EH (cell line): ENCODE measurements around the gene SH3BP2.

Experiments
- DNase-seq: peaks from one replicate; pipeline ENCODE4 v3.0.0-alpha.2; 2015; ENCODE audit warnings: low read depth

Gene SH3BP2

DNA sequence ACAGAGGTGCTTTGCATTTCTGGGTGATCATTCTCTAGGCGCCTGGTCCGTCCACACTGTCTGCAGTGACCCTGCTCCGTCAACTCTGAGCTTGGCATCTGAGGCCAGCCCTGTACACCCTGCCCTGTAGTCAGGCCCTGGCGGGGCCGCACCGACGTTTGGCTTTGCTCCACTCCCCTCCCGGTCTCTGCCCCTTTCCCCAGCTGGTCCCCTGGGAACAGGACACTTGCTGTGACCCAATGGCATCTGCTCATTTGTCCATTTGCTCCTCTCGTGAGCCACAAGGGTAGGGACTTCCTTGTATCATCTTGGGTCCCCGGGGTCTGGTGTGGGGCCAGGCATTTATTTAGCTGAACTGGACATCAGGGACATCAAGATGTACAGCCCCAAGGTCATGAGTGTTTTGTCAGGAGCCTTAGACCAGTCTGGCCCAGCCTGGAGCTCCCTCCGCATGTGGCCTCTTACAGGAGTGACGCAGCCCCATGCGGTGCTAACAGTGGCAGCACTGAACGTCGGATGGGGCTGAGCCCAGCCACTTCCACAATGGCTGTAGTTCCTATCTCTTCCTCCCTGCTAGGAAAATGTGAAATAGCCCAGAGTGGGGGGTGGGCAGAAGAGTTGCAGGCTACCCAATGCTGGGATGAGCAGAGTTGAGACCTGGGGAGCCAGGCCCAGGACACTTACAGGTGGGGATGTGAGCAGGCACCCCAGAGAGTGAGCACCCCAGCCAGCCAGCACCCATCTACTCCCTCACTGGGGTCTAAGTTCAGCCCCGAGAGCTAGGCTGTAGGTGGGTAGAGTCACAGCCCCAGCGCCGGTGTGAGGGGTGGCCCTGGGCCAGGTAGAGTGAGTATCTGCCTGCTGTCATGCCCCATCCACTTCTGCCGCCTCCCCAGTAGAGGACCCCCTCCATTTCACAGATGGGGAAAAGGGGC is 2.0 kb upstream of the SH3BP2 start:
- DNase-seq: no peak

DNA sequence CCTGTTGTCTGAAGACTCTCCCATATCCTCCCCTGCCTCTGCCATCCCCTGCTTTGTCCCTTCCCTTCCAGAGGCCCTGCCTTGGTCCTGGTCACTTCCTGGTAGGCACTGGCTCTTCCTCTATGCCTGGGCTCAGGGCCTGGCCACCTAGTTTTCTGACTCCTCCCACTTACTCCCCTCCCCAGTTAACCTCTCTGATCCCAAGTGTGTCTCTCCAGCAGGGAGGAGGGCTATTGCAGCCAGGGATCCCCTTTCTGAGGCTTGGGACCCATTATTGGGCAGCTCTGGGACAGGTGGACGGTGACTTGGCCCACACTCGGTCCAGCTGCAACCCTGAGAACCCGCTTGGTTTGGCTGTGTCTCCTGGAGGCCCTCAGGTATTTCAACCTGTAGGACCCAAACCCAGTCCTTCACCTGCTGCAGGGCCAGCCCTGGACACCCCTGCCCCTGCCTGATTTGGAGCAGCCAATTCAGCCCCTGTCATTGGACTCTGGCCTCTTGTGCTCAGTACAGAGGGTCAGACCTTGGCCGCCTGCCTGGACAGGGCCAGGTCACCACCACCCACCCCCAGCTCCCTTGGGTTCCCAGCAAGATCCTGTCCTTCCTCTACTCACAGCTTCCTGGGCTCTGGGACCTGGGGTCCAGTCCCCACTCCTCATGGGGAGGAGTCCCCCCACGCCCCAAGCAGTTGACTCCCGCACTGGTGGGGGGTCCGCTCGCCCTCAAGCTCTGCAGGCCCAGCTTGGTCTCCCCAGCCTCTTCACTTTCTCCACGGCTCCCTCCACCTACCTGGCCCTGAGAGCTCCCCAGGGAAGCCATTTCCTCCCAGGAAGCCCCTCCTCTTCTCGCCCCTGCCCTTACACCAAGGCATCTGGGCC is 1.1 kb upstream of the SH3BP2 start:
- DNase-seq: no peak

DNA sequence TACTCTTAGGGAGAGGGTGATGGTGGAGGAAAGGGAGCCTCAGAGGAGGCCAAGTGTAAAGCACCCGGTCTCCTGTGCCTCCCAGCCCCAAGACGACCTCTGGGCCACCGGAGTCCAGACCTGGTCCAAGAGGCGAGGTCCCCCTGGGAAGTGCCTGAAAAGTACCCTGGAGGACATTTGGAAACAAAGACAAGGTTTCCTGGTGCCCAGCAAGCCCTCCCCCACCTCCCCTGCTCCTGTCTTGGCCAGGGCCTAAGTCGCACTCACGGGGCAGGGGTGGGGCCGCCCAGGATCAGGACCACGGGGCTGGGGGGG is 532 bp upstream of the SH3BP2 start:
- DNase-seq: no peak

DNA sequence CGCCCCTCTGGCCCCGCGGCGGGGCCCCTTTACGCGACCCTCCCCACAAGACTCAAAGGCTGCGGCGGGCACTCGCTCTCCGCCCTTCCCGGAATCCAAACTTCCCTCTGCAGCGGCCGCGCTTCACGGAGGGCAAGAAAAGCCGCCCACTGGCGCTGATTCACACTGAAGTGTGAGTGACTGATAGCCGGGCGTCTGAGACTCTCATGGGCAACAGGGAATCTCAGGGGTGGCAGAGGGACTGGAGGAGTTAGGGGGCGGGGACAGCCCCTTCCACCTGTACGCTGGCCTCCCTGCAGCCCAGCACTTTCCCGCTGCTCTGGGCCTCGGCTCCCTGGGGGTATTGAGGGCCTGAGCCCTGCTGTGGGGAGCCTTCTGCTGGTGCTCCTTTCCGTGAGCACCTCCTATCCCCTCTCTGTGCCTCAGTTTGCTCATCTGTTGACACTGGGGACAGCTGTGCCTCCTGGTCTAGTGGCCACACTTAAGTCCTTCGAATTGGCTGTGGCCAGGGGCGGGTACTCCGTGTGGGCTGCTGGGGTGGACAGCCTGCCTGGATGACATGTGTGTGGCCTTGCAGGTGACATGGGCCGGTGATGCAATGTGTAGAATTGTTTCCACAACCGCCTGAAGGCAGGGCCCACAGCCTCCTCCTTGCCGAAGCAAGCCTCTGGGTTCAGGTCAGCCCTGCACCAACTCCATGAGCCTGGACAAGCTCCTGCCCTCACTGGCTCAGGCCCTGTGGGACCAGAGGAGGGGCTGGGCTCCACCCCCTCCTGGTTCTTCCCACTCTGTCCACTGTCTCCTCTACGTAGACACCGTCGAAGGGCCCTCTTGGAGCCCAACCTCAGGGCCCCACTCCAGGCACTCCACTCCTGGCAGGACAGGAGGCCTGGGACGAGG is 951 bp downstream of the SH3BP2 start:
- peak; percentile 73 for DNase-seq

DNA sequence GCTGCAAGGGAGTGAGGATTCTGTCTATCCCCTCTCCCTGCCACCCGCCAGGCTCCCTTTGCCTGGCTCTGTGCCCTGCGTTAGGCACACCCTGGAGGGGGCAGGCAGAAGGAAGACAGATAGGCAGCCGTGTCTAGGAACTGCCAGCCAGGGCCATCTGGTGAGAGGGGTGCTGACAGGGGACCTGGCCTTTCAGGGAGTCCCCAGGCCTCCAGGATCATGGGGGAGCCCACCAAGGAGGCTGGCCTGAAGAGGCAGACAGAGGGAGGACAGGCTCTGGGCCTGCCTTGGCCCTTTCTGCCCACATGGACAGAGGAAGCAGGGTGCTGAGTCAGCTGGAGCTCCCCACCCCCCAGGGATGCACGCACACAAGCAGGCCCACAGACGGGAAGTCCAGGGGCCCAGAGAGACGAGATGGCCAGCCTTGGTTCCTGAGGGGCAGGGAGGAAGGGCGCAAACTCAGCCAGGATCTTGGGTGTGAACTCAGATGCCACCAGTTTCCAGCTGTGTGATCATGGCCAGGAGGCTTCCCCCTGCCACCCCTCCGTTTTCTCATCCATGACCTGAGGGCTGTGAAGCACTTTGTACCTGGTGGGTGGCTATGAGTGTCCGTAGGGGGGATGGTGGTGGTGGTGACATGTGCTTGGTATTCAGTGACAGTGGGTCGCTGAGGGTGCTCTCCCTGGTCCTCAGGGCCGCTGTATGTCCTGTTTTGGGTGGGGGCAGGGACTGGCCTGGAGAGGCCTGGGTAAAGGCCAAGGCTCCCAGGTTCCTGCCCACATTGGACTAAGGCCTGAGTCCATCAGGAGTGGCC is 1.8 kb downstream of the SH3BP2 start:
- DNase-seq: peak; percentile 86

DNA sequence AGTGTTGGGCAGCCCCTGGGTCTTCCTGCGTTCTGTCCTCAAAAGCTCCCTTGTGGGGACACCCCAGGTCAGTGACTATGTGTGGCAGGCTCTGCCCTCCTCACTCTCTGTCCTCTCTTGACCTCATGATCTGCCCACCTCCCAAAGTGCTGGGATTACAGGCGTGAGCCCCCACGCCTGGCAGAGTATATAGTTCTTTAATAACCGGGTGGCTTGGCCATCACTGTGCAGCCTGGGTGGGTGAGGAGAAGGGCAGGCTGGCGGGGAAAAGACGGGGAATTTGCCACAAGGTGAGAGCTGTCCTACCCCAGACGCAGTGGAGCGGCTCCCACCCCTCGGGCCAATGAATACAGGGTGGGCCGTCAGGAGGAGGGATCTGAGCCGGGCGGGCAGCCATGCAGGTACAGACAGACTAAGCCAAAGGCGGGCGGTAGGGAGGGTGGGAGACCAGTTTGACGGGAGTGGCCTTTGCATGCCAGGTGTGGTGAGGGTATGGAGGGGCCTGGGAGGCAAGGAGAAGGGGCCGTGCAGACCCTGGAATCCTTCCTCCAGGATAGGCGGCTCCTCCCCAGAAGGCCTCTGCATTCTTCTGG is 2.5 kb downstream of the SH3BP2 start:
- no peak for DNase-seq

DNA sequence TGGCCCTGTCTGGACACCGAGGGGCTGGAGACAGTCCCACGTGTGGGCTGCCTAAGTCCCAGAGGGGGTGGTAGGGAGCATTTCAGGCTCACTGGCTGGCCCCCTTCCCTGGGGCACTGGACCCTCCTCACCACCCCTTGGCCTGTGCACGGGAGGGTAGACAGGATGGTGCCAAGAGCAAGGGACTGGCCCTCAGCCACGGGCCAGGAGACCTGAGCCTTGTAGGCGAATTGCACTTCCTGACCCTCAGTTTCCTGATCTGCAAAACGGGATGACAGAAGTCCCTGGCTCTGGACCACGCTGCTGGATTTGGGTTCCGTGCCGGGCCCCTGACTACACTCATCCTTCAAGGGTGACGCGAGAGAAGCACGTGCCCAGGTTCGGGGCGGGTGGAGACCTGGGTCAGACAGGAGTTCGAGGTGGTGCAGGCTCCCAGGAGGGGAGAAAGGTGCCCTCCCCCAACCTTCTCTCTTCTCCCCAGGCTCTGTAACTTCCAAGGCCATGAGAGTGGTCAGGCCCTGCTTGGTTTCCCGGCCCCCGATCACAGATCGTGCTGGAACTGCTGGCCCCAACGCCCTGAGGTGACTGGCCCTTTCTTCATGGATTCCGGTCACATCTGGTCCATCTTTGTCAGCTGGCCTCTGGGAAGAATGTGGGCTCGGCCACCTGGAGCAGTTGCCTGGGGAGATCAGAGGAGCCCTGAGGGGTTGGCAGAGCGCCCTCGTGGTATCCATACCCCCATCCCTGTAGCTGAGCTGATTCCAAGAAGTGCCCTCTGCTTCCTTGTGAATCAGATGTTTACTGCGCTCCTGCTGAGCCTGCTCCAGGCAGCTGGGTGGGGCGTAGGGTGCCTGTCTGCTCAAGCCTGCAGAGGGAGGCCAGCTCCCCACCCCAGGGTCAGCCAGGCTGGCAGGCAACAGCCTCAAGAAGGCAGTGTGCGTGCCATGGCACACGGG is 3.3 kb downstream of the SH3BP2 start:
- DNase-seq: peak; percentile 89

DNA sequence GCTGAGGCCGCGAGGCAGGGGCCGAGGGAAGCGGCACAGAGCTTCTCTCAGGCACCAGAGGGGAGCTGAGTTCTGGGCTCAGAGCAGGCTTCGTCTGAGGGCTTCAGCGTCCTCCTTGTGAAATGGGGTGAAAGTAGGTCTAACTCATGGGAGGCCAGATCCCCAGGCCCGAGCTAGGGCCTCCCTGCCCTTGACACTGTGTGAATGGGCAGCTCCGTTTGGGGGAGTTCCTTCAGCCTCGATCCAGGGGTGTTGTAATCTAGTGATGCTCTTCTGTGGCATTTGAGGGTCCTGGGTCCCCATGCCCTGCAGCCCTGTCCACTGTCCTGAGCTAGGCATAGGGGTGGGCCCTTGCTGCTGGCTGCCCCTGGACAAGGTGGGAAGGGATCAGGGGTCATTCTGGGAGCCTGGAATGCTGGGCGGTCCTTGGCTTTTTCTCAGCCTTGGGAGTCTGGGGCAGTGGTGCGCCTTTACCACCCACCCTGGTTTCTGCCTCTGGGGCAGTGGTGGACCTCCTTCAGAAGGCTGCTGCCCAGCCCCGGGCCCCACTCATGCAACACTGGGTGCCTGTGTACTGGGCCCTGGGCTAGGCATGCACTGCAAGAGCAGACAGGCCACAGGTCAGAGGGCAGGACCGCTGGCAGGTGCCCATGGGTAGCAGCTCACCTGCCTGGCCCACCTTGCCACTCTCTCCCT is 4.1 kb downstream of the SH3BP2 start:
- no peak for DNase-seq

DNA sequence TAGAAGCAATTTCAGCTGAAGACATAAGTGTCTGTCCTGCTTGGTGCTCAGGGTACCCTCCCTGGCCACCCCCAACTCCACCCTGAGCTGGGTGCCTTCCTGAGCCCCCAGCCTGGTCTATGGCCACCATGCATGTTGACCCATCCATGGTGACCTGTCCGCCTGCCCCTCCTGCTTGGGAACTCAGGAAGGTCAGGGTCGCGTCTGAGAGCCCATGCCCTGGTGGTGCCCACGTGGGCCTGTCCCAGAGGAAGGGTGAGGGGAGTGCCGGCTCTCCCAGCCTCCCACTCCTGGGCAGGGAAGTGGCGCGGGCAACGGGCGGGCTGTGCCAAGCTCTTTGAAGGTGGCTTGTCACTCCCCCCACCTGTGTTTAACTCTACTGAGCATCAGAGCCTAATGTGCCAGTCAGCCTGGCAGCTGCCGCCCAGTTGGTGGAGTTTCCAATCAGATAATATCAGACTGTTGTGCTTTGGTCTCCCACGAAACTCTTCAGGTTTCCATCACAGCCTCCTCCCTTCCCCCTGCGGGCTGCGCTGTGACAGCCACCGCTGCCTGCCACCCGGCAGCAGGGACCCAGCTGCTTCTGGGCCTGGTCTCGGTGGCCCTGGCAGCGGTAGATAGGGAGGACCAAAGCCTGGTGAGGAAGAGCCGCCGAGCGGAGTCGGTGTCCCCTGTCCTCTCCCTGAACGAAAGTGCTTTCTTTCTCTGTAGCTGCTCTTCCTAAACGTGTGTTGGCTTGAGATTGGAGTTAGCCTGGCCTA is 4.8 kb downstream of the SH3BP2 start:
- DNase-seq: no peak

DNA sequence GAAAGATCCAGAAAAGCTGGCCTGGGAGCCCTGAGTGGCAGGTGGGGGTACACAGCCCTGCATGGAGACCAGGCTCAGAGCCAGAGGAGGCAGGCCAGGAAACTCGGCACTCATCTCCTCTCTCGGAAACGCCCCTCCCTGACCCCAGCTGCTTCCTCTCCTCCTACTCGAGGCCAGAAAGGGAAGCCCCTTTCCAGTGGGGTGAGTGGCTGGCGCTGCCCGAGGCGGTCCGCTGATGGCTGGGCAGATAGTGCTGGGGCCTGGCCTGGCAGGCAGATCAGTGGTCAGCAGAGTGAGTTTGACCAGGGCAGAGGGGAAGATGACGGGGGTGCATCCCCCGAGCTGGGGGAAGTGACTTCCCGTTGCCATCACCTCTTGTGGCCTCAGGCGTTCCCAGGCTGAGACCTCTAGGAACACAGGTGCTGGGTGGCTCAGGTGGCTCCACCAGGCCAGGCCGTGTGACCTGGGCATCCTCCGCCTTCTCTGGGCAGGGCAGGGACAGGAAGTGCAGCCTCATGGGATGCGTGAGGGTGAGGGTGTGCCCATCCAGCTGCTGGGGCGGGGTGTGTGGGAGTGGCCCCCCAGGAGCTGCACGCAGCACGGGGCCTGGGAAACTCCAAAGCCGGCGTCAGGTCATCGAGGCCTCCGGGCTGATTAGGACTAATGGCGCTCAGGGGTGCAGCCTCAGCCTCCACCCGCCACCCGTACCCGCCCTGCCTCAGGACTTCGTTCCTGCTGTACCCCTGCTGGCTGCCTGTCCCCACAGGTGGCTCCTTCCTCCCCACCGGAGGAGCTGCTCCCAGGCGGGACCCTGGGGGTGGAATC is 5.7 kb downstream of the SH3BP2 start:
- no peak for DNase-seq

DNA sequence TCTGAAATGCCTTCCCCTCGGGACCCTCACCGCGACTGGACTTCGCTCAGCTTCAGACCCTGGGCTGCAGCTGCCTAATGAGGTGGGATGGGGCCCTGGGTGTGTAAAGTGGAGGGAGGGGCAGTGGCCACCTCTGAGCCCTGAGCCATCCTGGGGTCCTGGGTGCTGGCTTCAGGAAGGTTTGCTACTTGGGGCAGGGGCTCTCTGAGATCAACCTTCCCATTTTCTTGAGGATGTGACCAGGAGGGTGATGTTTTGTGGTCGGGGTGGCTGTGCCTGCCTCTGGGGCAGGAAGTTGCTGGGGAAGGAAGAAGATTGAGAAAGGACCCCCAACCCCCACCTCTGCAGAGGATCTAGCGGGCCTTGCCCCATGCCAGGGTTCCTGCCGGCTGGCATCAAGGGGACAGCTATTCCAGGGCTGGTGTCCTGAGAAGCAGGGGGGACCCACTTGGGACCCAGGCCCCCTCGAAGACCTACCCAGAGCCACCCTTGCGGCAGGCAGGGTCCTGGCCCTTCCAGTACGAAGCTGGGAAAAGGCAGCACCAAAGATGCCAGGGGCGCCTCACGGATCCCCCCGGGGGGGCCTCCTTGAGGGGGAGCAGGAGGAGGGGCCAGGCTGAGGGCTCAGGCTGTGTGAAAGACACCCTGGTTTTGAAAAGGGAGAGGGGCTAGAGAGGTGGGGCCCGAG is 6.5 kb downstream of the SH3BP2 start:
- DNase-seq: no peak

DNA sequence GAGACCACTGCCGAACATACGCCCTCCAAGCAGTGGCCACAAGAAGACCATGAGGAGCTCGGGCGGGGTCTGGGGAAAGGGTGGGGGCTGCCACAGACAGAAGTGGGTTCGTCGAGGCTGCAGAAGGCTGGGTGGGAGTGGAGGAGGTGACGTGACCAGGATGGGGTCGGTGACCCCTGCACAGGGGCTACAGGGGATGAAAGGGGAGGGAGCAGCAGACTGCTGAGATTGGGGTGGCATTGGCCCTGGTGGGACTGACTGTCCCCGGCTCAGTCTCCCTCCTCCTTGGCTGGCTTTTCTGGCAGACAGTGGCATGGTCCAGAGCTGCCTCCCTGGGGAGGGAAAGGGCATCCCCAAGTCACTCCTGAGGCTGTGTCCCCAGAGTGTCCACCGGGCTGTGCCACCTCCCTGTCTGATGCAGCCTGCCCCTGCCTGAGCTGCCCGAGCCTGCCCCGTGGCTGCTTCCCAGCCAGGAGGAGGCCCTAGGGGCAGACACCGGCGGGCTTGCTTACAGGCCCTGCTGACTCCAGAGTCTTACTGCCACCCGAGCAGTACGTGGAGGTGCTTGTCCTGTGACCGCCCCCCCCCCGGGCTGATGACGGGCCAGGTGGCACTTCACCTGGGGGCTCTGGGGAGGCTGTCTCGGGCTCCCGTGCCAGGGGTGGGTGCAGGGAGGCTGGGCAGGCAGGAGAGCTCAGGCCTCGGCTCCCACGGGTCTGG is 7.2 kb downstream of the SH3BP2 start:
- DNase-seq: no peak

DNA sequence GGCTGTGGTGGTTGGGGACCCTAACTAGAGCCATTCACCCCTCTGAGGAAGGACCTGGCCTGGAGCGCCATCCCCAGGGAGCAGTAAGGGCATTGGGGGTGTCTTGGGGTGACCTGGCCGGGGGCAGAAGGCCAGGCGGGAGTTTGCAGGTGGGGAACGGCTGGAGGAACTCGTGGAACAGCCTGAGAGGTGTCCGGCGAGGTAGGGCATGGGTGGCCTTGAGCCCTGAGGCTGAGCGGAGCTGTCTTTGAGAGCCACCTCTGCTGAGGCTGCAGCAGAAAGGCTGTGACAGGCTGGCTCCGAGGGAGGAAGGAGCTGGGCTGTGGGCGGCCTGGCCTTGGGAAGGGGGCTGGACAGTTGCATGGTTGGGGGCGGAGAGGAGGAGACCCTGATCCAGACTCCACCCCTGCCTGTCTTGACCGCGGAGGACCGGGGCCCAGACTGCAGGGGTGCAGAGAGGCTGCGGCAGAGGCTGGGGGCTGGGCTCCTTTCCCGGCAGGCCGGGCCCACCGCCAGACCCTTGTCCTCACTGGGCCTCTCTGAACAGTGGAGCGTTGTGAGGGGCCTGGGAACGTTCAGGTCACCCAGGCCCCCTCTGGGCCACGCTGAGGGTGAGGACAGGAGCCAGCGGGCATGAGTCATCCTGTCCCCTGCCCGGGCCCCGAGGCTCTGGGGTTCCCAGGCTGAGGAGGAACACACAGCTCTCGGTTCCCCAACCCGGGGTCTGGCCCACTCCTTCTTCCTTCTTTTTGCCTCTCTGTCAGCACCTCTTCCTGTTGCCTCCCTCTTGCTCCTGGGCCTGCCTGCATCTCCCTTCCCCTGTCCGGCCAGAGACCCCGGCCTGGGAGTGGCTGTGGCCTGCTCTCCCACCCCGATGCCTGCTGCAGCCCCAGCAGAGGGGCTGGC is 8.1 kb downstream of the SH3BP2 start:
- peak; percentile 77 for DNase-seq

DNA sequence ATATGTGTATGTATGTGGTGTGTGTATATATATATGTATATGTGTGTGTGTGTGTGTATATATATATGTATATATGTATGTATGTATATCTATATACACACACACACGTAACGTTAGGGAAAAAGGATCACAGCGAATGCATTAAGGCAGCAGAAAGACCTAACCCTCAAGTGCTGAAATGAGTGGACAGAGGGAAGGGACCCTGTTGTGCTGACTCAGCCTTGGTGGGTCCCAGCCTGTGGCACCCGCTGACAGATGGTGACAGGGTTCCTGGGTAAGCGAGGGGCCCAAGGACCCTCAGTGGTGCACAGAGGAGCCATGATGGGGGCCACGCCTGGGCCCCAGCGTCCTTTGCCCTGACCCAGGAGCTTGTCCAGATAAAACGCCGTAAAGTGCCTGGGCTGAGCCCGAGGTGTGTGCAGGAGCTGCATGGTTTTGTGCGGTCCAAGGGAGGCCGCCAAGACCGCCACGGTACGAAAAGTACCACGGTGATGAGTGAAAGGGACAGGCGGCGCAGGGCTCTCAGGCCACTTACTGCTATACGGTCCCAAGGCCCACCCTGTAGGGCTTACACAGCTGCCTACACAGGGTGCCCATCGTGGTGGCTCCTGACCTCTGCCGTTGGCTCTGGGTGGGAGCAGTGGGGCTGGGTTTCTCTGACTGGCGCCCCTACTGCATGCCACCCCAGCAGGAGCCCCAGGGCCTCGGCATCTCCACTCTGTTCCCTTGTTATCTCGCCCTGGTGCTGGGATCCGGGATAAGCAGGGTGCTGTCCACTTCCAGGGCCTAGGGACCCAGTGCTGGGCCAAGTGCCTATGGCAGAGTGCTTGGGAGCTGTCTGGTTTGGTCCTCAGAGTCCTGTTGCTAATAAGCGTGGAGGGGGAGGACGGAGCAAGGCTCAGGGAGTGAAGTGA is 10.0 kb downstream of the SH3BP2 start:
- DNase-seq: no peak
